Vagina (tissue), 2 donors: ENCODE measurements around the gene ZMYND8. TPM values are rescaled to one million over a fixed set of nuclear protein-coding genes. Genes with fewer than 3 reads are reported as not detected.
A peak's percentile ranks its signal among the peaks of the same experiment; 100 is the strongest.

Experiments used
- DNase-seq, 2 donors: peaks; one replicate each; pipeline ENCODE4 v3.0.0-alpha.2; 2017; ENCODE audit errors: extremely low spot score in 2 of 2
- H3K27ac ChIP-seq: fragments of 200-600 bp; sonication (generic); one replicate; pipeline ENCODE4 v1.5.1; 2019
- H3K27me3 ChIP-seq: fragments of 200-600 bp; sonication (generic); one replicate; pipeline ENCODE4 v1.5.1; 2019
- H3K36me3 ChIP-seq, 2 donors: fragments of 200-600 bp; sonication (generic); one replicate each; pipeline ENCODE4 v1.5.1; 2017 to 2019
- H3K4me1 ChIP-seq: fragments of 200-600 bp; sonication (generic); one replicate; pipeline ENCODE4 v1.5.1; 2019
- H3K4me3 ChIP-seq, 2 donors: fragments of 200-600 bp; sonication (generic); 1 replicate in 1 of 2; 2 replicates in 1 of 2; pipeline ENCODE4 v1.5.1; 2016 to 2019
- H3K9me3 ChIP-seq: fragments of 200-600 bp; sonication (generic); one replicate; pipeline ENCODE4 v1.5.1; 2019
- POLR2A ChIP-seq, 2 donors: fragments of 450-650 bp; IDR thresholded peaks; one replicate each; pipeline ENCODE4 v1.6.1; 2017; ENCODE audit warnings: antibody characterized with exemption in 2 of 2, mild to moderate bottlenecking in 2 of 2, moderate library complexity in 2 of 2
- POLR2AphosphoS5 ChIP-seq, 2 donors: sonication (generic); formaldehyde crosslinking; IDR thresholded peaks; one replicate each; pipeline ENCODE4 v1.9.0; 2017; ENCODE audit warnings: antibody characterized with exemption in 2 of 2, mild to moderate bottlenecking in 2 of 2, low read depth in 1 of 2; ENCODE audit not compliant: insufficient read depth in 1 of 2
- intact Hi-C: fragments of 100-400 bp; cut with DNase I; formaldehyde crosslinking; loops from one replicate; pipeline ENCODE4 v1.15.1; 2023
- total RNA-seq: library from RNA; depleted of rRNA; stranded (reverse); fragments of >200 nt; gene quantifications from one replicate; pipeline ENCODE4 v1.2.3, GENCODE V29; 2016
- TF ChIP-seq, protein P1 (sequence below), 3 experiments: fragments of 450-650 bp in 2 of 3; fragments of 200-600 bp in 1 of 3; sonication (generic) in 1 of 3; IDR thresholded peaks; one replicate each; pipeline ENCODE4 v1.5.1; 2017 to 2019; ENCODE audit warnings: antibody characterized with exemption in 3 of 3, mild to moderate bottlenecking in 2 of 3, moderate library complexity in 2 of 3

The ZMYND8 gene
- total RNA-seq, 1 donor from 2014 or later, result 91.1 TPM

DNA sequence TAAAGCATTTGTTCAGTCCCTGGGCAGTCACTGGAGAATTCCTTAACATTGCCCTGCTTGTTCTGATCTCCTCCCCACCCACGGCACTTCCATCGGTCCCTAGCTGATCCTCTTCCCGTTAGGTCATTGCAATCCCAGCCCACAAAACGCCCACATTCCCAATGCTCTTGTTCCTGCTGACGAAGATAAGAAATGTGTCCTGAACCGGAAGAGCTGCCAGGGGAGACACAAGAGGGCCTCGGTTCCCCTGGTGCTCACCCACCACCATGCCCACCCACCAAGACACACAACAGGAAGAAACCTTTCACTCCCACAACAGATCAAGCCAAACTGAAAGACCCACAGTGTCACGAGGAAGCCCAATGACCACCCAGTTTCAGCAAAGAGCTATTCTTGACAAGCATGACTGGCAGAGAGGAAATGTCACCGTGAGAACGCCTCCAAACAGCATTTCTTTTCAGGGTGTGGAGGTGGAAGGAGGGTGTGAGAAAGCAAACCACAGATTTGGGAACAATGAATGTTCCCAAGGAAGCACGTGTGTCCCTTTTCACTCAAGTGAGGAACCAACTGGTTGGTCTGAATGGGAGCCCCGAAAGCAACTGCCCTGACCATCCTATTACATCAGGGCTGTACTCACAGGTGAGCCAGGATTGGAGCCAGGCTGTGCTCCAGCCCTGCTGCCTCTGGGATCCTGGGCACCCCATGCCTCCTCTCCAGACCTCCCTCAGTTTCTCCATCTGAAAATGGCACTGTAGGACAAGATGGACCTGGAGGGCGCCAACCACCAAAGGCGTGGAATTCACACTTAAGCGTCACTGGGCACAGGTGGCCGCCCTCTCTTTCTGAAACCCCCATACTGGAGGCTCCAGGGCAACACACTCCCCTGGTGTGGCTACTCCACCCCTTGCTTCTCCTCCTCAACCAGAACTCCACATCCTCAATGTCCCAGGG is 97.5 kb downstream of the ZMYND8 start:
- H3K36me3 ChIP-seq, result peaks cover 0 to 32% of the 10 kb centered on the region in 2 donors
- H3K4me3 ChIP-seq, result no peak overlapping the region
- no peaks in the 10 kb centered on the region for H3K9me3 ChIP-seq
- H3K27ac ChIP-seq, result no peak overlapping the region
- DNase-seq, result no peak
- no peaks in the 10 kb centered on the region for H3K4me1 ChIP-seq
- TF ChIP-seq POLR2A (IDR thresholded peaks at IDR 0.05) (no peak), POLR2AphosphoS5 (IDR thresholded peaks at IDR 0.05; ENCODE audit: insufficient read depth in 1 of 2, low read depth in 1 of 2) (no peak)
- TF ChIP-seq, protein P1, sequence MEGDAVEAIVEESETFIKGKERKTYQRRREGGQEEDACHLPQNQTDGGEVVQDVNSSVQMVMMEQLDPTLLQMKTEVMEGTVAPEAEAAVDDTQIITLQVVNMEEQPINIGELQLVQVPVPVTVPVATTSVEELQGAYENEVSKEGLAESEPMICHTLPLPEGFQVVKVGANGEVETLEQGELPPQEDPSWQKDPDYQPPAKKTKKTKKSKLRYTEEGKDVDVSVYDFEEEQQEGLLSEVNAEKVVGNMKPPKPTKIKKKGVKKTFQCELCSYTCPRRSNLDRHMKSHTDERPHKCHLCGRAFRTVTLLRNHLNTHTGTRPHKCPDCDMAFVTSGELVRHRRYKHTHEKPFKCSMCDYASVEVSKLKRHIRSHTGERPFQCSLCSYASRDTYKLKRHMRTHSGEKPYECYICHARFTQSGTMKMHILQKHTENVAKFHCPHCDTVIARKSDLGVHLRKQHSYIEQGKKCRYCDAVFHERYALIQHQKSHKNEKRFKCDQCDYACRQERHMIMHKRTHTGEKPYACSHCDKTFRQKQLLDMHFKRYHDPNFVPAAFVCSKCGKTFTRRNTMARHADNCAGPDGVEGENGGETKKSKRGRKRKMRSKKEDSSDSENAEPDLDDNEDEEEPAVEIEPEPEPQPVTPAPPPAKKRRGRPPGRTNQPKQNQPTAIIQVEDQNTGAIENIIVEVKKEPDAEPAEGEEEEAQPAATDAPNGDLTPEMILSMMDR (IDR thresholded peaks at IDR 0.05), result no peak
- intact Hi-C loops, result no loop called here
- H3K27me3 ChIP-seq, result no peaks in the 10 kb centered on the region

DNA sequence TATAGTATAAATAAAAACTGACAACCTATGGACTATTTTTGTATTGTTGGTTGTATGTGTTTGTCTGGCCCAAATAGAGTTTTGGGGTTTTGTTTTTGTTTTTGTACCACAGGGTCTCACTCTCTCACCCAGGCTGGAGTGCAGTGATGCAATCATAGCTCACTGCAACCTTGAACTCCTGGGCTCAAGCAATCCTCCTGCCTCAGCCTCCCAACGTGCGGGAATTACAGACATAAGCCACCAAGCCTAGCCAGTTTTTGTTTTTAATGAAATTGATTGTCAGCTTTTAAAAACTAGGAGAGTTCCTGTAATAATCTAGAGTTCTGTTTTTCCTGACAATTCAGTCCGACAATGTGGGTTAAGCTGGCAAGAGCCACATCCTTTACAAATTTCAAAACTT is 98.7 kb downstream of the ZMYND8 start:
- H3K27me3 ChIP-seq, result no peaks in the 10 kb centered on the region
- H3K9me3 ChIP-seq, result no peaks in the 10 kb centered on the region
- H3K4me3 ChIP-seq, result no peak overlapping the region
- peaks cover 0 to 32% of the 10 kb centered on the region in 2 donors for H3K36me3 ChIP-seq
- TF ChIP-seq, protein P1 (IDR thresholded peaks at IDR 0.05), result no peak
- no peak for TF ChIP-seq POLR2AphosphoS5 (IDR thresholded peaks at IDR 0.05; ENCODE audit: insufficient read depth in 1 of 2, low read depth in 1 of 2)
- TF ChIP-seq POLR2A (IDR thresholded peaks at IDR 0.05), result no peak
- no peak overlapping the region for H3K27ac ChIP-seq
- no peaks in the 10 kb centered on the region for H3K4me1 ChIP-seq
- intact Hi-C loops, result no loop called here
- no peak for DNase-seq

DNA sequence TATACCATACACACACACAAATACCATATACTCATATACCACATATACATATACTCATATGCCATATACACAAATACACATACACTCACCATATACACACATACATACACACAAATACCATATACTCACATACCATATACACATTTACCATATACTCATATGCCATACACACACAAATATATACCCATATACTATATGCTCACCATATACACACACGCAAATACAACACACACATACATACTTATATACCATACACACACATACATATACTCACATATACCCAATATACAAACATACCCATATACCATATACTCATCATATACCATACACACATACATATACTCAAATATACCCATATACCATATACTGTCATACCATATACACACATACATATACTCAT is 99.2 kb downstream of the ZMYND8 start:
- H3K9me3 ChIP-seq, result no peaks in the 10 kb centered on the region
- H3K4me1 ChIP-seq, result no peaks in the 10 kb centered on the region
- H3K4me3 ChIP-seq, result no peak overlapping the region
- TF ChIP-seq POLR2AphosphoS5 (IDR thresholded peaks at IDR 0.05; ENCODE audit: insufficient read depth in 1 of 2, low read depth in 1 of 2) (no peak), POLR2A (IDR thresholded peaks at IDR 0.05) (no peak)
- TF ChIP-seq, protein P1 (IDR thresholded peaks at IDR 0.05), result no peak
- no peaks in the 10 kb centered on the region for H3K27me3 ChIP-seq
- H3K36me3 ChIP-seq, result peaks cover 0 to 29% of the 10 kb centered on the region in 2 donors
- peak overlapping the region; percentile 56 for H3K27ac ChIP-seq
- intact Hi-C loops, result no loop called here
- no peak for DNase-seq

DNA sequence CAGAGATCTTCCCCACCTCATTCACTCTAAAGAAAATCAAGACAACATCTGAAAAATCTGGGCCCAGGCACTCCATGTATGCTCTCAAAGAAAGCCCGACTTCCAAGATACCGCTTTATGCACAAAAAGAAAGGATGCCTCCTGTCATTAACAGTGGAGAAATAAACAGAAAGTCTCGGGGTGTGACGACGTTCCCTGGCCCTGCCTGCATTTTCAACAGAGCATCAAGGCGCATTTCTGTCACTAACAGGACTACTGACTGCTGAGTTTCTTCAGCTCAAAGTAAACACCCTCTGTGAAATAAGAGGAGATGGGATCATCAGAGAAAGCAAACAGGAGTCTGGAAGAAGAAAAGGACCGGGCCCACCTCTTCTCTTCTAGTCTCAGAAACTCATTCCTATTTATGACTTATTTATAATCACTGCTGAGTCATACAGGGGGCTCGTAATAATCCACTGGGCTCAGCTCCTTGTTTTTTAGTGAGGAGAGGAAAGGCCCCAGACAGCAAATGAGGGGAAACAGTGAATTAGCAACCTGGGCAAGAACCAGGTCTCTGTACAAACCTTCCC is 99.7 kb downstream of the ZMYND8 start:
- Histone ChIP-seq H3K4me1 (no peaks in the 10 kb centered on the region), H3K27ac (peak overlapping the region; percentile 56), H3K4me3 (no peak overlapping the region), H3K9me3 (no peaks in the 10 kb centered on the region), H3K36me3 (peaks cover 0 to 24% of the 10 kb centered on the region in 2 donors), H3K27me3 (no peaks in the 10 kb centered on the region)
- DNase-seq, result no peak
- intact Hi-C loops, result no loop called here
- TF ChIP-seq, protein P1 (IDR thresholded peaks at IDR 0.05), result no peak
- no peak for TF ChIP-seq POLR2AphosphoS5 (IDR thresholded peaks at IDR 0.05; ENCODE audit: insufficient read depth in 1 of 2, low read depth in 1 of 2)
- TF ChIP-seq POLR2A (IDR thresholded peaks at IDR 0.05), result no peak
